ENCODE data around the gene REELD1. TPM values are rescaled to one million over a fixed set of nuclear protein-coding genes. Genes with fewer than 3 reads are reported as not detected.

Gene REELD1
- total RNA-seq, 2 experiments from 2014 or later: 1.7 to 2.0 TPM

DNA sequence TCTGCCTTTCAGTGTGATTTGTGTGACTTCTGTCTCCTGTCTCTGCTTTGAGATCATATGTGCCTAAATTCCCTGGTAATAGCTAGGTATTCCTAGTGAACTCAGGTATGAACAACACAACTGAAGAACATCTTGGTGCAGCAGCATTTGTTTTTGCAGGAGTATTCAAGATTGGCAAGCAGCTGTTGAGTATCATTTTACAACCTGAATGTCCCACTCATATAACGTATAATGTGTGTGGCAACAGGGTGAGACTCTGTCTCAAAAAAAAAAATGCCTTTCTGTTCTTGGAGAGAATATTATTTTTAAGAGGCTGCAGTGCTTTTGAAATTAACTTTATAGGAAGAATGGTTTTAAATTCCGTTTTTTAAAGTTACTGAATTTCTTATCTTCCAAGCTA, 31.1 kb upstream of the REELD1 start:
- Mint-ChIP-seq H3K27ac (no peak overlapping the region), H3K27me3 (no peaks in the 10 kb centered on the region), H3K36me3 (ENCODE audit: low read depth) (peaks cover 69% of the 10 kb centered on the region), H3K4me1 (ENCODE audit: low read depth) (peaks cover 44% of the 10 kb centered on the region), H3K4me3 (no peak overlapping the region), H3K9me3 (no peaks in the 10 kb centered on the region)
- H3K27ac ChIP-seq (ENCODE audit: low read depth in 1 of 2, low read length in 2 of 2): no peak overlapping the region
- H3K4me1 ChIP-seq (ENCODE audit: insufficient read depth, low read length): peaks cover 9% of the 10 kb centered on the region
- DNase-seq (no peak), ATAC-seq (ENCODE audit: poor library complexity) (no peak)
- H3K27me3 ChIP-seq (ENCODE audit: control insufficient read depth in 1 of 2, insufficient read depth in 2 of 2, low read length in 2 of 2): no peaks in the 10 kb centered on the region
- intact Hi-C loops (cut with DNase I, micrococcal nuclease): no loop called here
- H3K4me3 ChIP-seq (ENCODE audit: low read length): no peak overlapping the region
- POLR2A ChIA-PET: no interaction called here
- no peak for TF ChIP-seq CTCF (IDR thresholded peaks at IDR 0.05)
- CTCF ChIA-PET: no interaction called here
- peaks cover 39% of the 10 kb centered on the region for H3K36me3 ChIP-seq (ENCODE audit: insufficient read depth, low read length)
- H3K9me3 ChIP-seq (ENCODE audit: control insufficient read depth in 1 of 2, insufficient read depth in 1 of 2, low read length in 2 of 2): no peaks in the 10 kb centered on the region

DNA sequence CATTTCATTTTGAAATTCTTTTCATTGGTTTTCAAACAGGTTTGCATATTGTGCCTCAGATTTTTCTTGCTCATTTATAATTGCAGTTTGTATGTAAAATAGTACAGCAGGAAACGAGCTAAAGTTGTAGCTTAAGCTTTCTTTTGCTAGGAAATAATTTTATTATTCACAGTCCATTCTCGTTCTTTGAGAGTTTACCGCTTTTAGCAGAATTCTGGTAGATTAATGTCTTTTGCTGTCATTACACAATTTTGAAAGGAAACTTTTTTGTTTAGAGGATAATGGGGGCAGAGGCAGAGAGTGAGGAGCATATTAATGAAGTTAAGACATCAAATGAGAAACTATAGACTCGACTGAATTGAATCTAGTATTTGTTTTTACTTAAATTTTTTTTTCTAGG, 28.3 kb upstream of the REELD1 start:
- Mint-ChIP-seq H3K27ac (peak overlapping the region; percentile 14), H3K27me3 (no peaks in the 10 kb centered on the region), H3K4me1 (ENCODE audit: low read depth) (peaks cover 17% of the 10 kb centered on the region), H3K4me3 (no peak overlapping the region), H3K9me3 (no peaks in the 10 kb centered on the region), H3K36me3 (ENCODE audit: low read depth) (peaks cover 82% of the 10 kb centered on the region)
- CTCF ChIA-PET: no interaction called here
- DNase-seq (no peak), ATAC-seq (ENCODE audit: poor library complexity) (no peak)
- Histone ChIP-seq H3K27me3 (ENCODE audit: control insufficient read depth in 1 of 2, insufficient read depth in 2 of 2, low read length in 2 of 2) (no peaks in the 10 kb centered on the region), H3K36me3 (ENCODE audit: insufficient read depth, low read length) (peaks cover 62% of the 10 kb centered on the region), H3K4me1 (ENCODE audit: insufficient read depth, low read length) (no peaks in the 10 kb centered on the region), H3K4me3 (ENCODE audit: low read length) (no peak overlapping the region), H3K27ac (ENCODE audit: low read depth in 1 of 2, low read length in 2 of 2) (no peak overlapping the region), H3K9me3 (ENCODE audit: control insufficient read depth in 1 of 2, insufficient read depth in 1 of 2, low read length in 2 of 2) (no peaks in the 10 kb centered on the region)
- POLR2A ChIA-PET: no interaction called here
- TF ChIP-seq CTCF (IDR thresholded peaks at IDR 0.05): no peak
- intact Hi-C loops (cut with DNase I, micrococcal nuclease): no loop called here

GRCh38 chr4:146186596-146186995, 27.7 kb upstream of the REELD1 start:
- DNase-seq: no peak
- ATAC-seq (ENCODE audit: poor library complexity): no peak
- Histone ChIP-seq H3K4me3 (ENCODE audit: low read length) (no peak overlapping the region), H3K9me3 (ENCODE audit: control insufficient read depth in 1 of 2, insufficient read depth in 1 of 2, low read length in 2 of 2) (no peaks in the 10 kb centered on the region), H3K27ac (ENCODE audit: low read depth in 1 of 2, low read length in 2 of 2) (no peak overlapping the region), H3K27me3 (ENCODE audit: control insufficient read depth in 1 of 2, insufficient read depth in 2 of 2, low read length in 2 of 2) (no peaks in the 10 kb centered on the region), H3K4me1 (ENCODE audit: insufficient read depth, low read length) (no peaks in the 10 kb centered on the region), H3K36me3 (ENCODE audit: insufficient read depth, low read length) (peaks cover 68% of the 10 kb centered on the region)
- Mint-ChIP-seq H3K27me3 (no peaks in the 10 kb centered on the region), H3K9me3 (no peaks in the 10 kb centered on the region), H3K27ac (peak overlapping the region; percentile 14), H3K4me3 (no peak overlapping the region), H3K4me1 (ENCODE audit: low read depth) (peaks cover 12% of the 10 kb centered on the region), H3K36me3 (ENCODE audit: low read depth) (peaks cover 87% of the 10 kb centered on the region)
- no peak for TF ChIP-seq CTCF (IDR thresholded peaks at IDR 0.05)
- intact Hi-C loops (cut with DNase I, micrococcal nuclease): no loop called here
- ChIA-PET CTCF (no interaction called here), POLR2A (no interaction called here)
